Measurements from ENCODE around the gene C2CD2.
A peak's percentile ranks its signal among the peaks of the same experiment; 100 is the strongest.

The C2CD2 gene

GRCh38 chr21:41881051-41881450 is 72.8 kb downstream of the C2CD2 start:
- DNase-seq: no peak

GRCh38 chr21:41880153-41880552 is 73.7 kb downstream of the C2CD2 start:
- no peak for DNase-seq

DNA sequence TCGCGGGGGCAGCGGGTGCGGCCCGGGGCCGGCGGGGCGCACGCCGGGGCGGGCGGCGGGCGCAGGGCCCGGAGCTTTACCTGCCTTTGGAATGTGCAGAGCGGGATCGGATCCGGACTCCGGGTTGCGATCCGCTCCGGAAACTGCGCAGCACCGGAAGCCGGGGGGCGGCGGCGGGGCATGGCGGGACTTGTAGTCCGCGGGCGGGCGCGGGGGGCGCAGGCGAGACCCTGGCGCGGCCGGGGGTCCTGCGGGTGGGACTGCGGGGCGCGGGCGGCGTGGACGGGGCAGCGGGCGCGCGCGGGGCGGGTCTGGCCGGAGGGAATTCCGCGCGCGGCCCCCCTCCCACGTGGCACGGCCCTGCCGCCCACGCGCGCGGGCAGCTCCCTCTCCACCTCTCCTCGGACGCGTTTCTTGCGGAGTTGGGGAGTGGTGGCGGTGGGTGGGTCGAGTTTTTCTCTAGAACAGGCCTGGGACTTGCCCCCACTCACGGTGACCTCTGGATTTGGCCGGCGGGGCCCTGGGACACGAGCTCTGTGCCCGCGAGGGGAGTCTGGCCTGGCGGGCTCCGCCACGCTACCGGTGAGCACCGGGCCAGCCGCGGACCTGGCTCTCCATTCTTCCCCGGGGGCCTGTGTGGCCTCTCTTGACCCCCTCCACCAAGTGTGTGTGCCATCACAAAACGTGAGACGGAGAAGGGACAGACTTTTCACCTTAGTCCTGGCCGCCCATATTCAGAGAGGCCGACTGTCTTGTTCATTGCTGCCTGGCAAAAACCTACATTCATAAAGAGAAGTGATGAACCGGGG is 74.4 kb downstream of the C2CD2 start, which contains the start of gene PRDM15:
Gene PRDM15 (minus strand): TSS at position 155 of the 809 bp plus-strand sequence. CDS start 18,981 bp downstream, outside the sequence.
- peak; percentile 40 for DNase-seq

DNA sequence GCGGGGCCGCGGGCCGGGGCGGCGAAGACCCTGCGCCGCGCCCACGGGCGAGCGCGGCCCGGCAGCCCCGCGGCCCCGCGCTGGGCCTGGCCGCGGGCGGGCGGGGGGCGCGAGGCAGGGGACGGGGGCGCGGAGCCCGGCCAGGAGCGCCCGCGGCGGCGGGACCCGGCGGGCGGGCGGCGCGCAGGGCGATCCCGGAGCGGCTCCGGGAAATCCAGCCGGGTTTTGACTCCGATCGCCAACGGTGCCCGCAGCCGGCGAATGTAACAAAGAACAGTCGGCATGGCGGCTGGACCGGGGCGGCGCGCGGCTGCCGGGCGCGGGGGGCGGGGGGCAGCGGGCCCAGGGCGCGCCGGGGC is 75.0 kb downstream of the C2CD2 start:
- DNase-seq: peak; percentile 38

GRCh38 chr21:41877901-41878830 is 75.7 kb downstream of the C2CD2 start:
- DNase-seq: no peak

GRCh38 chr21:41876928-41877652 is 76.7 kb downstream of the C2CD2 start:
- no peak for DNase-seq

DNA sequence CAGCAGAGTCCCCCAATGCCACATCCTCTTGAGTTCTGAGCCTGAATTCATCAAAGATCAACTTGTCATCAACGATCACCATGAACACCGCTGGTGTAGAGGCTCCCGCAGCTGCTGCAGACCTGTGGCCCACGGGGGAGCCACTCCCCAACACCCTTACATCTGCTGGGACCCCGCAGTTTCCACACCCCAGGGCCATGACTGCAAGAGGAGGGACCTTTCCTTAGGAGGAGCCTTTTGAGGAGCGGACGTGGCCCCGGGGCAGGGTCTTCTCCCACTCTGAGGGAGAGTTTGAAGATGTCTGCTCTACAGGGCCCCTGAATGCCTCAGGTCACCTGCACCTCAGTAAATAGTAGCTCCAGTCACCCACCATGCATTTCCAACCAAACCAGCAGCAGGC is 77.4 kb downstream of the C2CD2 start:
- no peak for DNase-seq

DNA sequence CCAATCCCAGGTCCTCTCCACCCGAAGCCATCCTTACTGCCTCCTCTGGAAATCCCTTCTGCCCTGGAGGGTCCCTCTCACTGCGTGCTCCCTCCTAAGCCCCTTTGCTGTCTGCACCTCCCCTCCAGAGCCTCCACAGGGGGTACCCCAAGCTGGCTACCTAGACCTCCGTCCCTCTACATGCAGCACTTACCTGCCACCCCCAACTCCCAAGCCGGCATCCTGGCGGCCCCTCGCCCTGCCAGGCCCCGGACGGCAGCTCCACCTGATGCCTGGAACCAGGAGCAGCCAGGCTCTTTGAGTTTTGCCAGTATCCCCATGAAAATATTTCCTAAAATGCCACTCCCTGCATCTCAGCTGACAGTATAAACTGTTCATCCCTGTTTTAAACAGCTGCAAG is 78.7 kb downstream of the C2CD2 start:
- DNase-seq: no peak

DNA sequence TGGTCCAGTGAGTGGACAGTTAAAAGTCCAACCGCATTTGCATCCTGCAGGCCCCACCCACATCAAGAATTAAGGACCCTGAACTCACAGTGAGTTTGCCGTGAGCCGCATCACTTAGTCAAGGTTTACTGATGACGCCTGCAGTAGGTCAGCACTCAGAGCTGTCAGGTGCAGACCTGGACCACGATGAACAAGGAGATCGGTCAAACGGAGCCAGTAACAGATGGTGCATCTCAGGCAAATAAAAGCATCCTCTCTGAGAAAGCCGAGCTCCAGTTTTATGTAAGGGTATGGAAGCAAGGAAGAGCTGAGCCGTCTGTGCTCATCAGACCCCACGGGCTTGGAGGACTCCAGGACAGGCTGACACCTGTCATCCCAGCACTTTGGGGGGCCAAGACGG is 79.2 kb downstream of the C2CD2 start:
- DNase-seq: no peak

DNA sequence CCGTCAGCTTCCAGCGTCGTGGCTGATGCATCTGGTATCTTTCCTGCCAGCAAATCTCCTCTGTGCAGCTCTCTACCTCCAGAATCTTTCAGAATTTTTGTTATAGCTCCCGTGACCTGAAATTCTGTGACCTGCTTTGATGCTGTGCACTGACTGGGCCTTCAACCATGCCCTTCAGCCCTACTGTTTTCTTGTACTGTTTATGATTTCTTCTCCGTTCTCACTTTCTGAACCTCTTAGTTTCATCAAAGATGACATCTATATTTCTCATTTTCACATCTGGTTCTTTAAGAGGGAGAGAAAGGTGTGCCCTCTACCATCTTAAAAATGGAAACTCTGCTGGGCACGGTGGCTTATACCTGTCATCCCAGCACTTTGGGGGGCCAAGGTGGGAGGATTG is 80.4 kb downstream of the C2CD2 start:
- no peak for DNase-seq

DNA sequence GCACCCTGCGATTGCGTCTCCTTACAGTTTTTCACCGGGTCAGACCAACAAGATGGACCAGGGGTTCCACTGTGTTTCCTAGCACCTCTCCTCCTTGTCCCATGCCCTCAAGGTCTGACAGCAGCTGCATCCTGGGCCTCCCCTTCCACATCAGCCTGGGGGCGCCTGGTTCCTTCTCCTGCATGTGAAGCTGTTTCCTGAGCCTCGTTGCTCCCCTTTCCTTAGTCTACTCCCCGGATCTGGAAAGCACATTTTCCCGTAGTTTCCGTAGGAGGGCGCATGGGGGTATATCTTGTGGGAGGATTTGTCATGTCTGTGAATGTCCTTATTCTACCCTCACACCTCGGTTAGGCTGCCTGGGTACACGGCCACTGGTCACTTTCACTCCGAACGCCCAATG is 80.8 kb downstream of the C2CD2 start:
- DNase-seq: no peak

DNA sequence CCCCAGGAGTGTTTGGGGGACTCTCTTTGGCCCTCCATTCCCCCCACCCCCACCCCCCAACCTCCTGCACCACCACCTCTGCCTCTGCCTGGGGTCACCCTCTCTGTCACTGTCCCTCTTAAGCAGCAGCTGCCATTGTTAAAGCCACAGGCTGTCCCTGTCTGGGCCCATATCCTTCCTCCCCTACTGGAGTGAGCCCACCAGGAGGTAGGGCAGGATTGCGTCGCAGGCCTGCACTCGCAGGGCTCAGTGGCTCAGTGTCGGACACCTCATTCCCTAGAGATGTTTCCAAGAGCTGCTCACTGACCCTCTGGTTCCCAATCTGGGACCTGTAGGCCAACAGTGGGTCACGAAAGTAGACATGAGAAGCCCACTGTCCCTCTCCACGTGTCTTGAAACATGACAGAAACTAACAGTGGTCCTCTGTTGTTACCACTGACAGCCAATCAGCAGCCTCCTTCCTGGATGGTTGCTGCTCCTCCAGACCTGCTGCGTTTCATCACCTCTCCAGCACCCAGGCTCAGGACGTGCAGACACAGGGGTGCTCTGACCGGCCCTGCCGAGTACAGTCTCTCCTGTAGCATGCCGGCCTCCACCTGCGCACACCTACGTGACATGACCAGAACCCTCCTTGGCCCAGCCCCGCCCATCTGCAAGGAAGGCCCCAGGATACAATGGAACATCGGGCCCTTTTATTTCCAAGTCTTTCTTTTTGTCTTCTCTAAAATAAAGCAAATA is 82.4 kb downstream of the C2CD2 start:
- DNase-seq: no peak

DNA sequence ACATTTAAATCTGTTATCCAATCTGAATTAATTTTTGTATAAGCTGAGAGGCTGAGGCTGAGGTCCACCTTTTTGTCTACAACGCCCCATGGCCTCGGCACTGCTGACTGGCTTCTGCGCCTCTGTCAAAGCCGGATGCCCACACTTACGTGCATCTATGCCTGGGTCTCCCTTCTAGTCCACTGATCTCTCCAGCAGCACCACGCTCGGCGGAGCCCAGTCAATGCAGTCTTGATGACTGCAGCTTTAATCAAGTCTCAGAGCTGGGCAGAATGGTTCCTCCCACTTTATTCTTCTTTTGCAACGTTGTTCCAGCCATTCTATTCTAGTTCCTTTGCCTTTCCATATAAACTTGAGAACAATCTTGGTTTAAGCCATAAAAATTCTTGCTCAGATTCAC is 84.0 kb downstream of the C2CD2 start:
- no peak for DNase-seq

DNA sequence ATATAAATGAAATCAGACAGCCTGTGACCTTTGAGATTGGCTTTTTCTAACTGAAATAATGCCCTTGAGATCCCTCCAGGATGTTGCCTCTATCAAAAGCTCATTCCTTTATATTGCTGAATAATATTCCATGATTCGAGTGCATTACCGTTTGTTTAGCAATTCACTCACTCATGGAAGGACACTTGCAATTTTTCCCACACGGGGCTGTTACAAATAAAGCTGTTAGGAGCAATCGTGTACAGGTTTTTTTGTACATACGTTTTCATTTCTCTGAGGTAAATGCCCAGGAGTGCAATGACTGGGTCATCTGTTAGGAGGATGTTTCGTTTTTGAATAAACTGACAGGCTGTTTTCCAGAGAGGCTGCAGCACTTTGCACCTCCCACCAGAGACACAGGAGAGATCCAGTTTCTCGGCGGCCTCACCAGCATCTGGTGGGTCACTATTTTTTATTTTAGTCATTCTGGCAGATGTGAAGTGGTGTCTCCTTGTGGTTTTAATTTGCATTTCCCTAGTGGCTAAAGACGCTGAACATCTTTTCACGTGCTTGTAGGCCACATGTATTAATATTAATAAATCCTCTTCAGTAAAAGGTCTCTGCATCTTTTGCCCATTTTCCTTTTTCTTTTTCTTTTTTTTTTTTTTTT is 85.6 kb downstream of the C2CD2 start:
- DNase-seq: no peak

DNA sequence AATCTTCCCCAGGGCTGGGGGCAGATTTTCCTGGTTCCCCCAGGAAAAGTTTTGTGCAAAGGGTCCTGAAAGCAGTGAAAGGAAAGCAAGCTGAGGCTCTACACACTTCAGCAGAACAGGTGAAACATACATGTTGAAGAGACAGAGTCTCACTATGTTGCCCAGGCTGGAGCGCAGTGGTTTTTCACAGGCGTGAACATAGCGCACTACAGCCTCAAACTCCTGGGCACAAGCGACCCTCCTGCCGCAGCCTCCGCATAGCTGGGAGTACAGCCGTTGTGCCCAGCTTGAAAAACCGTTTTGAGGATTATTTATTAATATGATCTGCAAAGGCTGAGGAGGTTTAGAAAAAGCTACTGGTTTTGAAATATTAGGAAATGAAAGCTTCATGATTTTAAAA is 86.5 kb downstream of the C2CD2 start:
- DNase-seq: no peak

GRCh38 chr21:41866274-41866809 is 87.5 kb downstream of the C2CD2 start:
- DNase-seq: no peak

DNA sequence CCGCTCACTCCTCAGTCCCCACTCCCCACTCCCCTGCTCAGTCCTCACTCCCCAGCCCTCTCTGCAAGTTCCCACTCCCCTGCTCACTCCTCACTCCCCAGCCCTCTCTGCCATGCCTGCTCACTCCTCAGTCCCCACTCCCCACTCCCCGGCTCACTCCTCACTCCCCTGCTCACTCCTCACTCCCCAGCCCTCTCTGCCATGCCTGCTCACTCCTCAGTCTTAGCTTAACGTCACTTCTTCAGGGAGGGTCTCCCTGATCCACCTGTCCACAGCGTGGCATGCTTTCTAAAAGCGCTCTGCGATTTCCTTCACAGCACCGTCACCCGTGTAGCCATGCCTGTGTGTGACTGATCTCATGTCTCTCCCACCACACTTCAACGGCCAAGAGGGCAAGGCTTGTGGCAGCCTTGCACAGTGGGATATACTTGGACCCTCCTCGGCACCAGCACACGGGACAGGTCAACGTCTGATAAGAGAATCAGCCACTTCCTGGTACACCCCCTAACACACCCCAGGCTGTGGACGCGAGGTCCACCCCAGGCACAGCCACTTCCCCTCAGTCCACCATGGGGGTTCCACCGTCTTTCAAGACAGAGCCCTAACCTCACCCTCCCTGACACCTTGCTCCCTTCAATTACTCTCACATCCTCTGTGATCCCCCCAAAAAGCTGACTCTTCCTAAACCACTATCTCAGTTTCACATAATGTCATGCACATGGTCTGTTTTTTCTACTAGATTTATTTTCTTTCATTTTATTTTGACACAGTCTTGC is 88.6 kb downstream of the C2CD2 start:
- no peak for DNase-seq

- DNase-seq: no peak
These were observed 89.4 kb downstream of the C2CD2 start for GRCh38 chr21:41864311-41865001.

GRCh38 chr21:41863439-41863740 is 90.4 kb downstream of the C2CD2 start:
- no peak for DNase-seq

- DNase-seq: no peak
These were observed 91.8 kb downstream of the C2CD2 start for GRCh38 chr21:41861987-41862386.

All from T1000 (cell line).